Esophagus muscularis mucosa (tissue), 3 donors: ENCODE measurements around the gene SYF2.

Experiments used
- CTCF ChIP-seq, 3 experiments: fragments of 200-600 bp in 2 of 3; fragments of 450-650 bp in 1 of 3; sonication (generic) in 2 of 3; IDR thresholded peaks; one replicate each; pipeline ENCODE4 v1.5.1; 2017 to 2019; ENCODE audit warnings: antibody characterized with exemption in 3 of 3, mild to moderate bottlenecking in 2 of 3, moderate library complexity in 1 of 3
- POLR2A ChIP-seq: fragments of 450-650 bp; IDR thresholded peaks from one replicate; pipeline ENCODE4 v1.6.1; 2017; ENCODE audit warnings: antibody characterized with exemption, moderate library complexity, mild to moderate bottlenecking, low read depth

DNA sequence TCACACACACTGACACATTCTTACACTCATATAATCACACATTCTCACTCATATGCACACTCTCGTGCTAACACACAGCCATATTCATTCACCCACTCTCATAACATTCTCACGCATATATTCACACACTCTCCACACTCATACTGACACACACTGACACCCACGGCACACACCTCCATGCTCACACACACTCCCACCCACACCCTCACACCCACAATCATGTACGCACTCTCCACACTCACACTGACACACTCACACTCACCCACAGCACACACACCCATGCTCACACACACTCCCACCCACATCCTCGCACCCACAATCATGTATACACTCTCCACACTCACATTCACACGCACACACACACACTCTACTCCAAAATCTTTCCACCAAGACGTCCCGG, 38.2 kb downstream of the SYF2 start:
- TF ChIP-seq POLR2A (no peak), CTCF (IDR thresholded peaks at IDR 0.05) (no peak)
